Progenitor cell of endocrine pancreas (in vitro differentiated cells): ENCODE data around the gene TEDC1. TPM values are rescaled to one million over a fixed set of nuclear protein-coding genes. Genes with fewer than 3 reads are reported as not detected.
A peak's percentile ranks its signal among the peaks of the same experiment; 100 is the strongest.

Source experiments
- DNase-seq: peaks from one replicate; pipeline ENCODE4 v3.0.0; 2021; ENCODE audit warnings: low spot score; ENCODE audit not compliant: unreplicated experiment
- H3K27ac Mint-ChIP-seq: 2 replicates; pipeline ENCODE4 v1.8.0; 2021; ENCODE audit warnings: mild to moderate bottlenecking, moderate library complexity, mixed read lengths
- H3K27me3 Mint-ChIP-seq: 2 replicates; pipeline ENCODE4 v1.8.0; 2021; ENCODE audit warnings: mixed read lengths
- H3K36me3 Mint-ChIP-seq: 2 replicates; pipeline ENCODE4 v1.8.0; 2022; ENCODE audit warnings: mixed read lengths; ENCODE audit not compliant: insufficient read depth
- H3K4me1 Mint-ChIP-seq: 2 replicates; pipeline ENCODE4 v1.8.0; 2021; ENCODE audit warnings: low read depth, mixed read lengths
- H3K4me3 Mint-ChIP-seq: 2 replicates; pipeline ENCODE4 v1.8.0; 2021; ENCODE audit warnings: low read depth, mild to moderate bottlenecking, moderate library complexity, mixed read lengths
- H3K9me3 Mint-ChIP-seq: 2 replicates; pipeline ENCODE4 v1.8.0; 2021; ENCODE audit warnings: low read depth, mixed read lengths
- total RNA-seq: library from RNA; stranded (reverse); gene quantifications from 2 replicates; pipeline ENCODE4 v1.2.1, GENCODE V29; 2021
- TF ChIP-seq, protein P1 (sequence below): fragments of 200-600 bp; sonication (generic); IDR thresholded peaks from one replicate; pipeline ENCODE4 v1.5.0; 2021; ENCODE audit warnings: antibody characterized with exemption, mild to moderate bottlenecking; ENCODE audit not compliant: unreplicated experiment

TEDC1 gene
- total RNA-seq, 1 donor from 2014 or later: 20.5 TPM

DNA sequence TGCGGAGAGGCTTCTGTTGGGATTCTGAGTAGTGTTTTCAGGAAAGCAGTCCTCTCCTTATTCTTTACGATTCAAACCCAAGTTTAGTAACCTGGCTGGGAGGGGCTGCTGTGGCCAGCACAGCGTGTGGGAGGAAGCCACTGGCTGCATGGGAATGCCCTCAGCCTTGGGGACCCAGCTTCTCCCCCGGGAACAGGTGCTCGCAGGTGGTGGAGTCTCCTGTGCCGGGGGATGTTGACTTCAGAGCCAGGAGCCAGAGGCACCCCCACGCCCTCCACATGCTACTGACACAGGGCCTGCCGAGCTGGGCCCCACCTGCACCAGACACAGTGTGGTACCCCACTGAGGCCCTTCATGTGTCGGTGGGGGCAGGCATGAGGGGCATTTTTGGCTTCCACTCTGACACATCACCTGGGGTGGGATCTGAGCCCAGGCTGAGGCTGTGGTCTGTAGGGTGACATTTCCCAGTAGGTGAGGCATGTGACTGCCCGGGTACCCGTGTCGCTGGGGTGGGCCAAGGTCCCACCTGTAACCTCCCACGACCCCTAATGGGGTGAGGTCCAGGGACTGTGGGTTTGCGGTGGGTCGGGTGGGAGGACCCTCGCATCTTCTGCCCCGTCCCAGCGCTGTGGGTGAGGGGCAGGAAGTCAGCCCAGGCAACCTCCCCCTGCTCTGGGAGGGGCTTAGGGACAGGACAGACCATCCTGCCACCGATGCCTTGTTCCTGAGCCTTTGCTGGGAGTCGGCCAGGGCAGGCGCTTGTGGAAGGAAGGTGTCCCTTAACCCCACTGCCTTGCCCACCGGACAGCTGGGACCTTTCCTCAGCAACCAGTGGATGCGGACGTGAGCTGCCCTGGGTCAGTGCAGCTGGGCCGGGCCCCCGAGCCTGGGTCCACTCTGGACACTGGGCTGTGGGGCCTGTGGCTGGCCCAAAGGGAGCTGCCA, 44.9 kb upstream of the TEDC1 start:
- H3K4me1 Mint-ChIP-seq: no peaks in the 10 kb centered on the region
- H3K9me3 Mint-ChIP-seq: no peaks in the 10 kb centered on the region
- H3K4me3 Mint-ChIP-seq: no peak overlapping the region
- TF ChIP-seq, protein P1, sequence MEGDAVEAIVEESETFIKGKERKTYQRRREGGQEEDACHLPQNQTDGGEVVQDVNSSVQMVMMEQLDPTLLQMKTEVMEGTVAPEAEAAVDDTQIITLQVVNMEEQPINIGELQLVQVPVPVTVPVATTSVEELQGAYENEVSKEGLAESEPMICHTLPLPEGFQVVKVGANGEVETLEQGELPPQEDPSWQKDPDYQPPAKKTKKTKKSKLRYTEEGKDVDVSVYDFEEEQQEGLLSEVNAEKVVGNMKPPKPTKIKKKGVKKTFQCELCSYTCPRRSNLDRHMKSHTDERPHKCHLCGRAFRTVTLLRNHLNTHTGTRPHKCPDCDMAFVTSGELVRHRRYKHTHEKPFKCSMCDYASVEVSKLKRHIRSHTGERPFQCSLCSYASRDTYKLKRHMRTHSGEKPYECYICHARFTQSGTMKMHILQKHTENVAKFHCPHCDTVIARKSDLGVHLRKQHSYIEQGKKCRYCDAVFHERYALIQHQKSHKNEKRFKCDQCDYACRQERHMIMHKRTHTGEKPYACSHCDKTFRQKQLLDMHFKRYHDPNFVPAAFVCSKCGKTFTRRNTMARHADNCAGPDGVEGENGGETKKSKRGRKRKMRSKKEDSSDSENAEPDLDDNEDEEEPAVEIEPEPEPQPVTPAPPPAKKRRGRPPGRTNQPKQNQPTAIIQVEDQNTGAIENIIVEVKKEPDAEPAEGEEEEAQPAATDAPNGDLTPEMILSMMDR: no peak
- H3K27ac Mint-ChIP-seq: no peak overlapping the region
- DNase-seq: no peak
- peaks cover 7% of the 10 kb centered on the region for H3K36me3 Mint-ChIP-seq
- H3K27me3 Mint-ChIP-seq: no peaks in the 10 kb centered on the region

DNA sequence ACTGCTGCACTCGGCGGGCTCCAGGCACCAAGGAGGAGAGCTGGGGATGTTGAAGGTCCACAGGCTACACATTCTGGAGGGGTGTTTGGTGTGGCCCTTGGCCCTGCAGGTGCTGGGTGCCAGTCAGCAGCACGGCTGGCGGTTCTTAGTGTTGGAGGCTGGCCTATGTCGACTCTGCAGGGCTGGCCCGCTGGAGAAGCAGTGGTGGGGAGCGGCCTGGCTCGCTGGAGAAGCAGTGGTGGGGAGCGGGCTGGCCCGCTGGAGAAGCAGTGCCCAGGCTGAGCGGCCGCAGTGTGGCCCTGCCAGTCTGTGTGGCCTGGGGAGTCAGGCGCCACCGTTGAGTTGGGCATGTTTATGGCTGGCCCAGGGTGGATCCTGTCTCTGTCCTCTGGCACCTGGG, 44.1 kb upstream of the TEDC1 start:
- Mint-ChIP-seq H3K27ac (no peak overlapping the region), H3K27me3 (no peaks in the 10 kb centered on the region)
- DNase-seq: no peak

GRCh38 chr14:105447651-105448640, 43.1 kb upstream of the TEDC1 start:
- DNase-seq: no peak
- no peak overlapping the region for H3K27ac Mint-ChIP-seq
- H3K36me3 Mint-ChIP-seq: peaks cover 5% of the 10 kb centered on the region
- H3K4me3 Mint-ChIP-seq: no peak overlapping the region
- no peaks in the 10 kb centered on the region for H3K4me1 Mint-ChIP-seq
- TF ChIP-seq, protein P1: no peak
- no peaks in the 10 kb centered on the region for H3K9me3 Mint-ChIP-seq
- no peaks in the 10 kb centered on the region for H3K27me3 Mint-ChIP-seq

More for the DNA sequence above, 44.1 kb upstream of the TEDC1 start:
- no peaks in the 10 kb centered on the region for H3K9me3 Mint-ChIP-seq
- peaks cover 5% of the 10 kb centered on the region for H3K36me3 Mint-ChIP-seq
- H3K4me3 Mint-ChIP-seq: no peak overlapping the region
- TF ChIP-seq, protein P1: no peak
- no peaks in the 10 kb centered on the region for H3K4me1 Mint-ChIP-seq

DNA sequence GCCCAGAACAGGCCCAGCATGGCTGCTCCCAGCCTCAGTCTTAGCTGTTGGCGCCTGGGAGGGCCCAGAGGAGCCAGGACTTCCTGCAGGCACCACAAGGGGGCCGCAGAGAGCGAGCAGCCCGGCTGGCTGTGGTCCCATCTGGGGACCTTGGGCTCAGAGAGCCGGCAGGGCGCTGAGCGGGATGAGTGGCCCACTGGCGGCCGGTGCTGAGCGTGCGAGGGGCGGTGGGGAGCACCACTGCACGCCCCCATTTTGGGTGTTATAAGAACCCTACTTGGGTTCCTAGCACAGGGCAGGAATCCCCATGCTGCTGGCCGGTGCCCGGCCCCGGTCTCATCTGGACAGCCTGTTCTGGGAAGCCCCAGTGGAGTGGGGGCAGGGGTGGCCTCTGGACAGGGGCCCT, 42.3 kb upstream of the TEDC1 start:
- peak; percentile 42 for DNase-seq
- no peaks in the 10 kb centered on the region for H3K9me3 Mint-ChIP-seq
- no peak overlapping the region for H3K4me3 Mint-ChIP-seq
- peaks cover 8% of the 10 kb centered on the region for H3K36me3 Mint-ChIP-seq
- no peak overlapping the region for H3K27ac Mint-ChIP-seq
- no peaks in the 10 kb centered on the region for H3K27me3 Mint-ChIP-seq
- no peaks in the 10 kb centered on the region for H3K4me1 Mint-ChIP-seq
- TF ChIP-seq, protein P1: peak; percentile 72
